Rectal smooth muscle tissue (tissue), 1 donor: ENCODE data around the gene MPPED2.

Experiments
- H3K27ac ChIP-seq: one replicate; pipeline ENCODE4 v1.7.0; 2013; ENCODE audit warnings: low read depth, low read length, inconsistent platforms
- H3K27me3 ChIP-seq: one replicate; pipeline ENCODE4 v1.7.0; 2013; ENCODE audit warnings: low read length; ENCODE audit not compliant: control insufficient read depth, insufficient read depth
- H3K36me3 ChIP-seq: one replicate; pipeline ENCODE4 v1.7.0; 2013; ENCODE audit warnings: low read length; ENCODE audit not compliant: control insufficient read depth, insufficient read depth
- H3K4me1 ChIP-seq: one replicate; pipeline ENCODE4 v1.7.0; 2013; ENCODE audit warnings: low read length; ENCODE audit not compliant: control insufficient read depth, insufficient read depth
- H3K4me3 ChIP-seq: one replicate; pipeline ENCODE4 v1.7.0; 2013; ENCODE audit warnings: low read length
- H3K9ac ChIP-seq: one replicate; pipeline ENCODE4 v1.7.0; 2013; ENCODE audit warnings: low read length

MPPED2 gene

GRCh38 chr11:30432716-30433115 is 153.4 kb downstream of the MPPED2 start:
- Histone ChIP-seq H3K36me3 (no peaks in the 10 kb centered on the region), H3K27ac (peak overlapping the region; percentile 26), H3K9ac (no peak overlapping the region), H3K27me3 (no peaks in the 10 kb centered on the region), H3K4me1 (peaks cover 27% of the 10 kb centered on the region), H3K4me3 (no peak overlapping the region)

- Histone ChIP-seq H3K27me3 (no peaks in the 10 kb centered on the region), H3K27ac (no peak overlapping the region), H3K9ac (no peak overlapping the region), H3K4me1 (peaks cover 27% of the 10 kb centered on the region), H3K4me3 (no peak overlapping the region), H3K36me3 (no peaks in the 10 kb centered on the region)
These were observed 154.0 kb downstream of the MPPED2 start for GRCh38 chr11:30432178-30432577.

DNA sequence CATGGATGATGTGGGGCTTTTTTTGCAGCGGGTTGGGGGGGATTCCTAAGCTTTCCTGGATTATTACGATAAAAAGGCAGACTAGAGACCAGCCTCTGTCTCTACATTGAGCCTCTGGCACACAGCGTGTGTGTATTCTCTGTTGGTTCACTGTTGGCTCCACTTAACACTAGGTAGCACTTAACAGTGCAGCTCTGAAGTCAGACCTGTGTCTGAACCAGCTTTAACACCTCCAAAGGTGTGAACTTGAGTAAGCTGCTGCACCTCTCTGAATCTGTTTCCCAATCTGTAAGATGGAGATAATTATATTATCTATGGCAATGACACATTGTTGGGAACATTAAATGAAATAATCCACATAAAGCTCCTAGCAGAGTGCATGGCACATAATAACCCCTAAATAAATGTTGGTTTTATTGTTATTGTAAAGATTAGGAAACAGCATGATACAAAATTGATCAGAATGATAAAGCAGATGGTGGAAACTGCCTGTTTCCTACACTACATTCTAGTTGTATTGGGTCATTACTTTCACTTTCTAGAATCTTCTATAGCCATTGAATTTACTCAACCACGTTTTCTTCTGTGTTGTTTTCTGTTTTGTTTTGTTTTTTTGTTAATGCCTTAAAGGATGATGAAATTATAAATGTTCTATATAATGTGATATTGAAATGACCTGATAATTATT is 154.9 kb downstream of the MPPED2 start:
- H3K4me1 ChIP-seq, result peaks cover 27% of the 10 kb centered on the region

DNA sequence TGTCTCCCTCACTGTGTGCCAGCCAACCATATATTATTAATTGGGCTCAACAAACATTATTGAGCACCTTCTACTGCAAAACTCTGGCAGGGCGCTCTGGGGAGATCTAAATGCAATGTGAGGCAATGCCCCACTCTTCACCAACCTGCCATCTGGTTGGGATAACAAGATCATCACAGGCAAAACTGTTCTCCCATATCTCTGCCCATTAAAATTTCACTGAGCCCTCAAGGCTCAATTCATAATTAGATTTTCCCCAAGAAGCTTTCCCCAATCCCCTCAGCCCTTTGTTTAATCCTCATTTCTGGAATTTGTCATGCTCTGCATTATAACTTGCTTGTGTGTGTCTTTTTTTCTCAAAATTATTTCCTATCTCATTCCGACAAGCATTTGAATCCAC is 156.6 kb downstream of the MPPED2 start:
- H3K4me3 ChIP-seq, result no peak overlapping the region
- no peaks in the 10 kb centered on the region for H3K27me3 ChIP-seq
- peaks cover 15% of the 10 kb centered on the region for H3K4me1 ChIP-seq
- H3K9ac ChIP-seq, result no peak overlapping the region
- H3K36me3 ChIP-seq, result no peaks in the 10 kb centered on the region
- no peak overlapping the region for H3K27ac ChIP-seq

More for the DNA sequence above, 154.9 kb downstream of the MPPED2 start:
- Histone ChIP-seq H3K27ac (no peak overlapping the region), H3K27me3 (no peaks in the 10 kb centered on the region), H3K36me3 (no peaks in the 10 kb centered on the region), H3K4me3 (no peak overlapping the region), H3K9ac (no peak overlapping the region)

DNA sequence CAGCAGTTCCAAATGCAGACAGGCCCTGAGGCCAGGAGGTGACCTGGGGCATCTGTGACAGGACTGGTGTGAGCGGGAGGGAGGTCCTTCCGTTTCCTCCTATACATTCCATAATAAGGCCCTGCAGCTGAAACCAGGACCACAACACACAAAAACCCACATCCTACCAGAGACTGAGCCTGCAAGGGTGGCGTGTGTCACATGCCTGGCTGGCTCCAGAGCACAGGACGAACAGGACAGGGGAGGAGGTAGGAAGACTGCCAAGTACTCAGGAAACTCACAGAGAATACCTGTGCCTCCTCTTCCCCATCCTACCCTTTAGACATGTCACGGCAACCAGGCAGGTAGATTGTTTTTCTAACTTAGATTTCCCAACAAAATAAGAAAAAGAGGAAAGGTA is 159.4 kb downstream of the MPPED2 start:
- Histone ChIP-seq H3K36me3 (no peaks in the 10 kb centered on the region), H3K9ac (no peak overlapping the region), H3K4me3 (no peak overlapping the region), H3K27ac (no peak overlapping the region), H3K4me1 (peaks cover 3% of the 10 kb centered on the region), H3K27me3 (no peaks in the 10 kb centered on the region)

DNA sequence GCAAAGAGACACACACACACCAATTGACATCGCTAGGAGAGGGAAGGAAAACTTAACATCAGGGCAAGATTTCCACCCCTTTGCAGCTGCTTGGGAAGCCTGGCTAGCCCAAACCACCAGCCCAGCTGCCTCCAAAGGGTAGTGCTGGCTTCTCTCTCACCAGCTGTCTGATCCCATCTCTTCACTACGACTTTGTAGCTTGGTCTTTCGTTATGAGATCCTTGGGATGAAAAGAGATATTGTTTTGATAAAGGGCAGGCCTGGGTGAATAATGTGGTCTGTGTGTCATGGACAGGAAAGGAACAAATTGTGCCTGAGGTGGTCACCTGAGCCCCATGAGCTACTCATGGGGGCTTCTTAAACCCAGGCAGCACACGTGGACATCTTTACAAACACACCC is 161.3 kb downstream of the MPPED2 start:
- Histone ChIP-seq H3K27ac (no peak overlapping the region), H3K4me3 (no peak overlapping the region), H3K27me3 (no peaks in the 10 kb centered on the region), H3K36me3 (no peaks in the 10 kb centered on the region), H3K9ac (no peak overlapping the region), H3K4me1 (peaks cover 3% of the 10 kb centered on the region)

GRCh38 chr11:30424321-30424720 is 161.8 kb downstream of the MPPED2 start:
- H3K27ac ChIP-seq, result no peak overlapping the region
- no peak overlapping the region for H3K9ac ChIP-seq
- H3K4me1 ChIP-seq, result peaks cover 3% of the 10 kb centered on the region
- H3K4me3 ChIP-seq, result no peak overlapping the region
- no peaks in the 10 kb centered on the region for H3K27me3 ChIP-seq
- no peaks in the 10 kb centered on the region for H3K36me3 ChIP-seq

GRCh38 chr11:30423886-30424285 is 162.3 kb downstream of the MPPED2 start:
- no peaks in the 10 kb centered on the region for H3K27me3 ChIP-seq
- H3K4me1 ChIP-seq, result peaks cover 3% of the 10 kb centered on the region
- no peaks in the 10 kb centered on the region for H3K36me3 ChIP-seq
- no peak overlapping the region for H3K4me3 ChIP-seq
- H3K9ac ChIP-seq, result no peak overlapping the region
- H3K27ac ChIP-seq, result no peak overlapping the region

DNA sequence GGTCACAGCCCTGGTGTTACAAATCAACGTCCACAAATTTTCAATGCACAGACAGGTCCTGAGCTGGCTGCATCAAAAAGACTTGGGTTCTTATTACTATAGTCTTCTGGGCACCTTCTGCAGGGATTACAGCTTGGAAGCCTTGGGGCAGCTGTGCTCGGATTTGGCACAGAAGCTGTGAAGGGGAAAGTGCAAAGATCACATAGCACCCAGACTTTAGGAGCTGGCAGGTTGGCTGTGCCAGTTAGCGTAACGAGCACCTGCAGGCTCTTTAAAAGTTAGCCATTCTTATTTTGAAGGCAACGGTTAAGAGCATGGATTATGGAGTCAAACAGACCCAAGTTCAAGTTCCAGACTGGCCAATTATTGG is 162.9 kb downstream of the MPPED2 start:
- Histone ChIP-seq H3K27ac (no peak overlapping the region), H3K36me3 (no peaks in the 10 kb centered on the region), H3K27me3 (no peaks in the 10 kb centered on the region), H3K4me1 (peaks cover 3% of the 10 kb centered on the region), H3K9ac (no peak overlapping the region), H3K4me3 (no peak overlapping the region)

- Histone ChIP-seq H3K36me3 (no peaks in the 10 kb centered on the region), H3K27me3 (no peaks in the 10 kb centered on the region), H3K4me3 (no peak overlapping the region), H3K4me1 (peaks cover 3% of the 10 kb centered on the region), H3K27ac (no peak overlapping the region), H3K9ac (no peak overlapping the region)
These were observed 163.5 kb downstream of the MPPED2 start for GRCh38 chr11:30422447-30423278.

DNA sequence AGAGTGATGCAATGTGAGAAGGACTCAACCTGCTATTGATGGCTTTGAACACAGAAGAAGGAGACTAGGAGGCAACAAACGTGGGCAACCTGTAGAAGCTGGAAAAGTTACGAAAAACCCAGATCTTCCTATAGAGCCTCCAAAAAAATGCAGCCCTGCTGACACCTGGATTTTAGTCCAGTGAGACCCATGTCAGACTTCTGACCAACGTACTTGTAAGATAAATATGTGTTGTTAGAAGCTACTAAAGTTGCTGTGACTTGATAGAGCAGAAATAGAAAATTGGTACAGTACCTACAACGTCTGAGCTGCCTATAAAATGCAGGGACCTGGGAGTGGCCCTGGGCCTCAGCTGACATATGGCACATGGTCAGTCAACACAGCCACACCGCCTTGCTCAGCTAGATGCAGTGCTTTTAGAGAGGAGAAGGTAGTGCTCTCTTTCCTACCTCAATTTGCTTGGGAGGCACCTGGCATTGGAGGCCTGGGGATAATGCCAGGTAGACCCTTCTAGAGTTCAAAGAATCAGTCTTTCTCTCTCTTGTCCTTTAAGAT is 165.8 kb downstream of the MPPED2 start:
- Histone ChIP-seq H3K27ac (no peak overlapping the region), H3K4me3 (no peak overlapping the region)

GRCh38 chr11:30414806-30415205 is 171.3 kb downstream of the MPPED2 start:
- Histone ChIP-seq H3K27ac (no peak overlapping the region), H3K36me3 (no peaks in the 10 kb centered on the region), H3K4me3 (no peak overlapping the region), H3K9ac (no peak overlapping the region), H3K4me1 (no peaks in the 10 kb centered on the region), H3K27me3 (no peaks in the 10 kb centered on the region)

More for the DNA sequence above, 165.8 kb downstream of the MPPED2 start:
- Histone ChIP-seq H3K4me1 (peaks cover 3% of the 10 kb centered on the region), H3K9ac (no peak overlapping the region), H3K27me3 (no peaks in the 10 kb centered on the region), H3K36me3 (no peaks in the 10 kb centered on the region)
